Measurements from ENCODE around the gene MCTP2.
"Not testable (repeated sequence)": the region's sequence is repeated elsewhere in the genome, so short reads cannot be mapped to it uniquely, and the experiment has no call there.

DNA sequence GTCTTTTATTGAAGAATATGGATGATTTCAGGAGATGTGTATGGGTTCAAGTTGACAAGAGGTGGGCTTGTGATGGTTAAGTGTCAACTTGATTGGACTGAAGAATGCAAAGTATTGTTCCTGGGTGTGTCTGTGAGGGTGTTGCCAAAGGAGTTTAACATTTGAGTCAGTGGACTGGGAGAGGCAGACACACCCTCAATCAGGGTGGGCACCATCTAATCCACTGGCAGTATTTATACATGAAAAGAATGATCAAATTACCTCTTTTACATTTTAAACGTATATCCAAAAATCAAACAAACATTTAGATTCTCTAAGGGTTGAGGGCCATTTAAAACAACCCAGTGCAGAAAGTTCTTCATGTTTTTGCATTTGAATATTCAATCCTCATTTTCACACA lies 262.2 kb downstream of the MCTP2 start:
- TF ChIP-seq CTCF, POLR2A (IDR thresholded peaks at IDR 0.05): not testable (repeated sequence)
